ENCODE data around the gene ETFA. TPM values are rescaled to one million over a fixed set of nuclear protein-coding genes. Genes with fewer than 3 reads are reported as not detected.

ETFA gene
- total and polyA plus RNA-seq, 4 experiments from 2014 or later: 47.7 to 106 (median 76.5) TPM

GRCh38 chr15:76335307-76336253, 24.3 kb upstream of the ETFA start:
- ChIA-PET CTCF (ENCODE audit: partially characterized antibody) (interaction anchor here (0.6 to 1.5 kb wide), 2 partner anchors 11 to 377 kb away, joined by 3 read pairs; no protein-coding TSS in a partner anchor), POLR2A (ENCODE audit: partially characterized antibody) (interaction anchor here (0.5 to 2.1 kb wide), 5 partner anchors 9 to 45 kb away, joined by 3 to 7 read pairs (median 5); partner anchors contain the start of gene ETFA)
- H3K4me3 ChIP-seq (ENCODE audit: low read length in 2 of 2): peak overlapping the region; percentile 2 to 23
- peaks cover 53 to 64% of the 10 kb centered on the region in 2 donors for H3K27me3 Mint-ChIP-seq
- intact Hi-C loops (cut with micrococcal nuclease): no loop called here
- peaks cover 32 to 55% (median 42%) of the 10 kb centered on the region in 4 donors for H3K4me1 Mint-ChIP-seq
- H3K4me3 Mint-ChIP-seq: peak overlapping the region; percentile 68 to 93 (median 84)
- H3K27ac ChIP-seq (ENCODE audit: low read depth, low read length): no peak overlapping the region
- no peaks in the 10 kb centered on the region for H3K36me3 ChIP-seq (ENCODE audit: insufficient read depth, low read length)
- H3K27ac Mint-ChIP-seq: peak overlapping the region in 5 of 7 donors; percentile 18 to 85 (median 71)
- no peaks in the 10 kb centered on the region for H3K9me3 ChIP-seq (ENCODE audit: control insufficient read depth in 1 of 2, low read length in 2 of 2)
- peak in 1 of 5 donors; percentile 15 for DNase-seq
- peaks cover 52% of the 10 kb centered on the region for H3K27me3 ChIP-seq (ENCODE audit: insufficient read depth, low read length)
- peaks cover 0 to 14% (median 1%) of the 10 kb centered on the region in 8 donors for H3K9me3 Mint-ChIP-seq
- no peaks in the 10 kb centered on the region for H3K36me3 Mint-ChIP-seq
- peaks cover 55% of the 10 kb centered on the region for H3K4me1 ChIP-seq (ENCODE audit: insufficient read depth, low read length)

GRCh38 chr15:76334438-76335306, 23.4 kb upstream of the ETFA start:
- Histone ChIP-seq H3K27me3 (ENCODE audit: insufficient read depth, low read length) (peaks cover 43% of the 10 kb centered on the region), H3K27ac (ENCODE audit: low read depth, low read length) (no peak overlapping the region), H3K9me3 (ENCODE audit: control insufficient read depth in 1 of 2, low read length in 2 of 2) (no peaks in the 10 kb centered on the region), H3K4me3 (ENCODE audit: low read length in 2 of 2) (no peak overlapping the region), H3K36me3 (ENCODE audit: insufficient read depth, low read length) (no peaks in the 10 kb centered on the region), H3K4me1 (ENCODE audit: insufficient read depth, low read length) (peaks cover 45% of the 10 kb centered on the region)
- peaks cover 26 to 47% (median 35%) of the 10 kb centered on the region in 4 donors for H3K4me1 Mint-ChIP-seq
- CTCF ChIA-PET (ENCODE audit: partially characterized antibody): interaction anchor here (0.6 to 1.6 kb wide), 3 partner anchors 10 to 376 kb away, joined by 3 to 7 read pairs (median 3); no protein-coding TSS in a partner anchor
- DNase-seq: no peak
- peaks cover 49 to 66% of the 10 kb centered on the region in 2 donors for H3K27me3 Mint-ChIP-seq
- peaks cover 0 to 15% (median 1%) of the 10 kb centered on the region in 8 donors for H3K9me3 Mint-ChIP-seq
- POLR2A ChIA-PET (ENCODE audit: partially characterized antibody): interaction anchor here (2.1 kb wide), 1 partner anchor 11 kb away, joined by 7 read pairs; no protein-coding TSS in a partner anchor
- H3K4me3 Mint-ChIP-seq: peak overlapping the region in 5 of 8 donors; percentile 68 to 93 (median 90)
- intact Hi-C loops (cut with micrococcal nuclease): no loop called here
- peak overlapping the region in 1 of 7 donors; percentile 85 for H3K27ac Mint-ChIP-seq
- H3K36me3 Mint-ChIP-seq: no peaks in the 10 kb centered on the region

GRCh38 chr15:76333720-76334437, 22.6 kb upstream of the ETFA start:
- Mint-ChIP-seq H3K36me3 (no peaks in the 10 kb centered on the region), H3K4me3 (peak overlapping the region in 2 of 8 donors; percentile 1 to 18)

GRCh38 chr15:76333309-76333708, 22.0 kb upstream of the ETFA start:
- Histone ChIP-seq H3K27me3 (ENCODE audit: insufficient read depth, low read length) (peaks cover 31% of the 10 kb centered on the region), H3K4me3 (ENCODE audit: low read length in 2 of 2) (no peak overlapping the region), H3K9me3 (ENCODE audit: control insufficient read depth in 1 of 2, low read length in 2 of 2) (no peaks in the 10 kb centered on the region), H3K4me1 (ENCODE audit: insufficient read depth, low read length) (peaks cover 32% of the 10 kb centered on the region), H3K27ac (ENCODE audit: low read depth, low read length) (no peak overlapping the region), H3K36me3 (ENCODE audit: insufficient read depth, low read length) (no peaks in the 10 kb centered on the region)
- H3K27me3 Mint-ChIP-seq: peaks cover 42 to 63% of the 10 kb centered on the region in 2 donors
- no peak for DNase-seq
- intact Hi-C loops (cut with micrococcal nuclease): no loop called here
- H3K27ac Mint-ChIP-seq: peak overlapping the region in 1 of 7 donors; percentile 48
- peaks cover 19 to 35% (median 26%) of the 10 kb centered on the region in 4 donors for H3K4me1 Mint-ChIP-seq
- ChIA-PET CTCF (ENCODE audit: partially characterized antibody) (interaction anchor here (1.6 kb wide), 1 partner anchor 13 kb away, joined by 7 read pairs; no protein-coding TSS in a partner anchor), POLR2A (ENCODE audit: partially characterized antibody) (no interaction called here)
- no peak overlapping the region for H3K4me3 Mint-ChIP-seq
- H3K9me3 Mint-ChIP-seq: peaks cover 0 to 13% (median 1%) of the 10 kb centered on the region in 8 donors
- H3K36me3 Mint-ChIP-seq: no peaks in the 10 kb centered on the region

More at GRCh38 chr15:76333720-76334437, 22.6 kb upstream of the ETFA start:
- Histone ChIP-seq H3K4me3 (ENCODE audit: low read length in 2 of 2) (no peak overlapping the region), H3K27me3 (ENCODE audit: insufficient read depth, low read length) (peaks cover 36% of the 10 kb centered on the region), H3K4me1 (ENCODE audit: insufficient read depth, low read length) (peaks cover 38% of the 10 kb centered on the region), H3K27ac (ENCODE audit: low read depth, low read length) (no peak overlapping the region), H3K36me3 (ENCODE audit: insufficient read depth, low read length) (no peaks in the 10 kb centered on the region), H3K9me3 (ENCODE audit: control insufficient read depth in 1 of 2, low read length in 2 of 2) (no peaks in the 10 kb centered on the region)
- H3K4me1 Mint-ChIP-seq: peaks cover 23 to 40% (median 31%) of the 10 kb centered on the region in 4 donors
- POLR2A ChIA-PET (ENCODE audit: partially characterized antibody): no interaction called here
- no peak for DNase-seq
- peaks cover 47 to 64% of the 10 kb centered on the region in 2 donors for H3K27me3 Mint-ChIP-seq
- CTCF ChIA-PET (ENCODE audit: partially characterized antibody): interaction anchor here (1.6 kb wide), 1 partner anchor 13 kb away, joined by 7 read pairs; no protein-coding TSS in a partner anchor
- peaks cover 0 to 13% (median 1%) of the 10 kb centered on the region in 8 donors for H3K9me3 Mint-ChIP-seq
- H3K27ac Mint-ChIP-seq: no peak overlapping the region
- intact Hi-C loops (cut with micrococcal nuclease): no loop called here

- no peaks in the 10 kb centered on the region for H3K36me3 Mint-ChIP-seq
- no peaks in the 10 kb centered on the region for H3K36me3 ChIP-seq (ENCODE audit: insufficient read depth, low read length)
- ChIA-PET CTCF (ENCODE audit: partially characterized antibody) (no interaction called here), POLR2A (ENCODE audit: partially characterized antibody) (no interaction called here)
- peaks cover 30% of the 10 kb centered on the region for H3K27me3 ChIP-seq (ENCODE audit: insufficient read depth, low read length)
- no peak overlapping the region for H3K4me3 ChIP-seq (ENCODE audit: low read length in 2 of 2)
- peak overlapping the region in 1 of 7 donors; percentile 48 for H3K27ac Mint-ChIP-seq
- peaks cover 19 to 34% (median 25%) of the 10 kb centered on the region in 4 donors for H3K4me1 Mint-ChIP-seq
- no peaks in the 10 kb centered on the region for H3K9me3 ChIP-seq (ENCODE audit: control insufficient read depth in 1 of 2, low read length in 2 of 2)
- H3K4me3 Mint-ChIP-seq: no peak overlapping the region
- H3K4me1 ChIP-seq (ENCODE audit: insufficient read depth, low read length): peaks cover 27% of the 10 kb centered on the region
- no peak for DNase-seq
- H3K27ac ChIP-seq (ENCODE audit: low read depth, low read length): no peak overlapping the region
- H3K9me3 Mint-ChIP-seq: peaks cover 0 to 13% (median 1%) of the 10 kb centered on the region in 8 donors
- peaks cover 46 to 67% of the 10 kb centered on the region in 2 donors for H3K27me3 Mint-ChIP-seq
- intact Hi-C loops (cut with micrococcal nuclease): no loop called here
Observed at GRCh38 chr15:76332796-76333195, 21.5 kb upstream of the ETFA start.

- no peak overlapping the region for H3K27ac Mint-ChIP-seq
- POLR2A ChIA-PET (ENCODE audit: partially characterized antibody): no interaction called here
- peaks cover 35 to 58% of the 10 kb centered on the region in 2 donors for H3K27me3 Mint-ChIP-seq
- no peak for DNase-seq
- no peaks in the 10 kb centered on the region for H3K36me3 ChIP-seq (ENCODE audit: insufficient read depth, low read length)
- CTCF ChIA-PET (ENCODE audit: partially characterized antibody): no interaction called here
- intact Hi-C loops (cut with micrococcal nuclease): no loop called here
- peaks cover 2 to 8% (median 3%) of the 10 kb centered on the region in 4 donors for H3K4me1 Mint-ChIP-seq
- H3K9me3 ChIP-seq (ENCODE audit: control insufficient read depth in 1 of 2, low read length in 2 of 2): no peaks in the 10 kb centered on the region
- H3K4me3 Mint-ChIP-seq: no peak overlapping the region
- H3K27ac ChIP-seq (ENCODE audit: low read depth, low read length): no peak overlapping the region
- peaks cover 7% of the 10 kb centered on the region for H3K27me3 ChIP-seq (ENCODE audit: insufficient read depth, low read length)
- H3K9me3 Mint-ChIP-seq: peaks cover 0 to 4% (median 0%) of the 10 kb centered on the region in 8 donors
- H3K4me1 ChIP-seq (ENCODE audit: insufficient read depth, low read length): peaks cover under 1% of the 10 kb centered on the region
- H3K36me3 Mint-ChIP-seq: no peaks in the 10 kb centered on the region
- no peak overlapping the region for H3K4me3 ChIP-seq (ENCODE audit: low read length in 2 of 2)
Observed at GRCh38 chr15:76330080-76330680, 18.9 kb upstream of the ETFA start.

Measured in CD4-positive, alpha-beta memory T cell (primary cell).